Measurements from ENCODE around the gene EMSY.

- no peak for TF ChIP-seq PRMT3 (CRISPR knock-in tag; IDR thresholded peaks at IDR 0.05; ENCODE audit: borderline replicate concordance, low read depth)
- no peak for TF ChIP-seq ZBTB40 (IDR thresholded peaks at IDR 0.05)
- TF ChIP-seq ZBTB40 (CRISPR knock-in tag; IDR thresholded peaks at IDR 0.05), result no peak
- TF ChIP-seq EZH2 (conservative IDR thresholded peaks at IDR 0.05; ENCODE audit: low read depth, low read length), result no peak
- no peak for TF ChIP-seq U2AF1 (optimal IDR thresholded peaks at IDR 0.05; ENCODE audit: low read depth, low read length)
- TF ChIP-seq, protein P1, sequence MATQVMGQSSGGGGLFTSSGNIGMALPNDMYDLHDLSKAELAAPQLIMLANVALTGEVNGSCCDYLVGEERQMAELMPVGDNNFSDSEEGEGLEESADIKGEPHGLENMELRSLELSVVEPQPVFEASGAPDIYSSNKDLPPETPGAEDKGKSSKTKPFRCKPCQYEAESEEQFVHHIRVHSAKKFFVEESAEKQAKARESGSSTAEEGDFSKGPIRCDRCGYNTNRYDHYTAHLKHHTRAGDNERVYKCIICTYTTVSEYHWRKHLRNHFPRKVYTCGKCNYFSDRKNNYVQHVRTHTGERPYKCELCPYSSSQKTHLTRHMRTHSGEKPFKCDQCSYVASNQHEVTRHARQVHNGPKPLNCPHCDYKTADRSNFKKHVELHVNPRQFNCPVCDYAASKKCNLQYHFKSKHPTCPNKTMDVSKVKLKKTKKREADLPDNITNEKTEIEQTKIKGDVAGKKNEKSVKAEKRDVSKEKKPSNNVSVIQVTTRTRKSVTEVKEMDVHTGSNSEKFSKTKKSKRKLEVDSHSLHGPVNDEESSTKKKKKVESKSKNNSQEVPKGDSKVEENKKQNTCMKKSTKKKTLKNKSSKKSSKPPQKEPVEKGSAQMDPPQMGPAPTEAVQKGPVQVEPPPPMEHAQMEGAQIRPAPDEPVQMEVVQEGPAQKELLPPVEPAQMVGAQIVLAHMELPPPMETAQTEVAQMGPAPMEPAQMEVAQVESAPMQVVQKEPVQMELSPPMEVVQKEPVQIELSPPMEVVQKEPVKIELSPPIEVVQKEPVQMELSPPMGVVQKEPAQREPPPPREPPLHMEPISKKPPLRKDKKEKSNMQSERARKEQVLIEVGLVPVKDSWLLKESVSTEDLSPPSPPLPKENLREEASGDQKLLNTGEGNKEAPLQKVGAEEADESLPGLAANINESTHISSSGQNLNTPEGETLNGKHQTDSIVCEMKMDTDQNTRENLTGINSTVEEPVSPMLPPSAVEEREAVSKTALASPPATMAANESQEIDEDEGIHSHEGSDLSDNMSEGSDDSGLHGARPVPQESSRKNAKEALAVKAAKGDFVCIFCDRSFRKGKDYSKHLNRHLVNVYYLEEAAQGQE (IDR thresholded peaks at IDR 0.05; ENCODE audit: borderline replicate concordance in 1 of 2, low read depth in 1 of 2, low read length in 2 of 2), result no peak
- no peak for TF ChIP-seq FOXO4 (CRISPR knock-in tag; conservative IDR thresholded peaks at IDR 0.05)
- no peak for TF ChIP-seq NR1H2 (CRISPR knock-in tag; IDR thresholded peaks at IDR 0.05; ENCODE audit: borderline replicate concordance, low read depth)
- TF ChIP-seq CTCF (CRISPR knock-in tag; IDR thresholded peaks at IDR 0.05), result no peak
- TF ChIP-seq POLR2A (IDR thresholded peaks at IDR 0.05; ENCODE audit: insufficient read depth in 1 of 2, low read depth in 2 of 2, low read length in 2 of 2), result no peak
- no peak for TF ChIP-seq EP300 (IDR thresholded peaks at IDR 0.05; ENCODE audit: low read depth in 2 of 2, low read length in 2 of 2)
- TF ChIP-seq EP300 (CRISPR knock-in tag; IDR thresholded peaks at IDR 0.05; ENCODE audit: borderline replicate concordance), result no peak
Observed at GRCh38 chr11:76456571-76456970, 11.8 kb downstream of the EMSY start.
